Large intestine (tissue), 3 donors: ENCODE results near the gene POLR3F. TPM values are rescaled to one million over a fixed set of nuclear protein-coding genes. Genes with fewer than 3 reads are reported as not detected.

Experiments used
- DNase-seq, 2 donors: peaks; one replicate each; pipeline versions ENCODE4 v3.0.0 to v3.0.0-alpha.2; 2013
- H3K27ac ChIP-seq: one replicate; pipeline ENCODE4 v1.5.1; 2013; ENCODE audit warnings: low read length
- H3K27me3 ChIP-seq: 2 replicates; pipeline ENCODE4 v1.6.1; 2013; ENCODE audit warnings: low read length; ENCODE audit not compliant: control insufficient read depth, insufficient read depth
- H3K36me3 ChIP-seq: 2 replicates; pipeline ENCODE4 v1.6.1; 2013; ENCODE audit warnings: low read length; ENCODE audit not compliant: control insufficient read depth, insufficient read depth
- H3K4me1 ChIP-seq: one replicate; pipeline ENCODE4 v1.6.1; 2013; ENCODE audit warnings: low read length; ENCODE audit not compliant: control insufficient read depth, insufficient read depth
- H3K4me3 ChIP-seq: one replicate; pipeline ENCODE4 v1.5.1; 2013; ENCODE audit warnings: low read length
- H3K9me3 ChIP-seq: one replicate; pipeline ENCODE4 v1.6.1; 2013; ENCODE audit warnings: mild to moderate bottlenecking, low read depth, low read length, moderate library complexity; ENCODE audit not compliant: control insufficient read depth
- WGBS: methylation state at CpG from one replicate; pipeline ENCODE4 v1.1.5; 2013; ENCODE audit warnings: low lambda C conversion rate; ENCODE audit not compliant: insufficient coverage; 5-methylcytosine and 5-hydroxymethylcytosine counted together
- polyA plus RNA-seq: library from polyadenylated mRNA; unstranded; fragments of 120-200 nt; gene quantifications from one replicate; pipeline ENCODE4 v1.2.1, GENCODE V29; 2013

The POLR3F gene
- polyA plus RNA-seq, 1 donor: 10.6 TPM

DNA sequence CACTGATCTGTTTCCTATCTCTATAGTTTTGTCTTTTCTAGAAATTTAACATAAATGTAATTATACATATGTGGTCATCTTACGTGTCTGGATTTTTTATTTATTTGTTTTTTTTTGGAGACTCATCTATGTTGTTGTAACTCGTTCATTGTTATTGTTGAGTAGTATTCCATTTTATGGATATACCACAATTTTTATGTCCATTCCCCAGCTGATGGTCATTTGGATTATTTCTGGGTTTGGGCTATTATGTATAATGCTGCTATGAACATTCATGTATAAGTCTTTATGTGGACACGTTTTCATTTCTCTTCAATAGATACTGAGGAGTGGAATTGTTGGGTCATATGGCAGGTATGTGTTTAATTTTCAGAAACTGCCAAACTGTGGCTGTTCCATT, 10.6 kb upstream of the POLR3F start:
- no peaks in the 10 kb centered on the region for H3K36me3 ChIP-seq
- no peaks in the 10 kb centered on the region for H3K27me3 ChIP-seq
- H3K4me3 ChIP-seq: no peak overlapping the region
- H3K27ac ChIP-seq: no peak overlapping the region
- DNase-seq: no peak
- 93% methylated on average over 3 of the region's 3 CpGs for WGBS
- H3K9me3 ChIP-seq: no peaks in the 10 kb centered on the region
- no peaks in the 10 kb centered on the region for H3K4me1 ChIP-seq

DNA sequence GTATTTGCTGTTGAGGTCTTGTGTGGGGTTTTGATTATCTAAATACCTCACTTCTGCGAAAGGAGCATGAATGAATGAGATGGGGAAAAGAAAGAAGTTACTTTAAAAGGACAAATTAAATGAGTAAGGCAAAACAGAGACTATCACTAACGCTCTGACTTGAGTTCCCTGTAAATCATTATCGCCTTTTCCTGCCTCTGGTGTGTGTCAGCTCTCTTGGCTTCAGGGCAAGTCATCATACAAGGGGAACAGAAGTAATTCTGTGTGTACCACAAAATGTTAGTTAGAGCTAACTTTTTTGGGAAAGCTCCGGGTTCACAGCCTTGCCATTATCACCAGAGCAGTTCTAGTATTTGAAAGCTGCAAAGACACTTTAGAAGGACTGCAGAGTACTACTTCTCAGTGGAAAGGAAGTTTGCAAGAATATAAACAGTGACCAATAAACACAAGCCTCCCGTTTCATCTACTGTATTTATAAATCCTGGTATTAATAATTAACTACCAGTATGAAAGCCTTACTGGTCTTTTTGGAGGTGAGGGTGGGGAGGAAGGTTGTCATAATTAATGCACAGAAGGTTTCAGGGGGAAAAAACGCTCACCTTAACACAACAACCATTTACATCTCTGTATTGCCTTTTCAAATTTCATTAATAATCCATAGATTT, 1.5 kb upstream of the POLR3F start:
- H3K27me3 ChIP-seq: no peaks in the 10 kb centered on the region
- no peaks in the 10 kb centered on the region for H3K9me3 ChIP-seq
- no peak overlapping the region for H3K27ac ChIP-seq
- WGBS: 74% methylated on average over 2 of the region's 6 CpGs
- H3K36me3 ChIP-seq: peaks cover 12% of the 10 kb centered on the region
- no peak overlapping the region for H3K4me3 ChIP-seq
- no peaks in the 10 kb centered on the region for H3K4me1 ChIP-seq
- no peak for DNase-seq

DNA sequence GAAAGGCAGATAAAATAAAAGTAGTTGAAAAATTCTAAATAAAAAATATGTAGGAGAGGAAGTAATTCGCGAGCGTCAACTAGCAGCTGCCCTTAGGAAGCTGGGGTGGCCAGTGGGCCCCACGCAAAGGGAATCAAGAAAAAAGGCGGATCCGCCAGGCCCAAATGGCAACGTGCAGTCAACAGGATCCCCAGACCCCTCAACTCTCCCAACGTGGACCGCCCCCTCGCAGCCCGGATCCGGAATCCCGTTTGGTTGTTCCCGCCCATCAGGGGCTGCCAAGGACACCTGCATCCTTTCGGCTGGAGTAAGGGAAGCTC, 656 bp upstream of the POLR3F start:
- WGBS: no CpG with 5 or more reads among the region's 15 CpGs
- H3K9me3 ChIP-seq: no peaks in the 10 kb centered on the region
- no peak for DNase-seq
- H3K36me3 ChIP-seq: peaks cover 21% of the 10 kb centered on the region
- H3K27me3 ChIP-seq: no peaks in the 10 kb centered on the region
- H3K27ac ChIP-seq: peak overlapping the region; percentile 10
- H3K4me3 ChIP-seq: peak overlapping the region; percentile 91
- H3K4me1 ChIP-seq: no peaks in the 10 kb centered on the region

DNA sequence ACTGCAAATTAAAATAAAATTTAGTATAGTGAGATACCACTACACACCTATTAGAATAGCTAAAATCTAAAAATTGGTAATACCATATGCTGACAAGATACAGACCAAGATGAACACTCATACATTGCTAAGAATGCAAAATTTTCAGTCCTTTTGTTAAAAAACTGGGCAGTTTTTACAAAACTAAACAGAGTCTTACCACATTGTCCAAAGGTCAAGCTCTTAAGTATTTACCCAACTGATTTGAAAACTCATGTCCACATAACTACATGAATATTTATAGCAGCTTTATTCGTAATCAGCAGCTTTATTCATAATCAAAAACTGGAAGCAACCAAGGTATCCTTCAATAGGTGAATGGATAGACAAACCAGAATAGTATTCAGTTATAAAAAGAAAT, 10.0 kb downstream of the POLR3F start:
- Histone ChIP-seq H3K36me3 (peaks cover 38% of the 10 kb centered on the region), H3K27ac (no peak overlapping the region), H3K4me1 (no peaks in the 10 kb centered on the region), H3K9me3 (no peaks in the 10 kb centered on the region), H3K27me3 (no peaks in the 10 kb centered on the region), H3K4me3 (no peak overlapping the region)
- no peak for DNase-seq
- WGBS: no CpG with 5 or more reads among the region's 1 CpG

DNA sequence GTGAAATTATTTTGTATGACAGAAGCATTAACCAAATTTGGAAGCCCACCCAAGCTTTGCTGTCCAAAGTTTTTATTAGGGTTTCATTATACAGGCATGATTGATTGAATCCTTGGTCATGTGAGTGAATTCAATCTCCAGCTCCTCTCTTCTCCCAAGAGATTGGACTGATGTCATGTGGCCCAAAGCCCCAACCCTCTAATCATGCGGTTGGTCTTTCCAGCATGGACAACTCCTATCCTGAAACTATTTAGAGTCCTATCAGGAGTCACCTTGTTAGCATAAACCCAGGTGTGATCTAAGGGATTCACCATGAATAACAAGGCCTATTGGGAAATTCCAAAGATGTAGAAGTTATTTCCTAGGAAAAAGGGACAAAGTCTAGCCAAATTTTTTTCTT, 10.6 kb downstream of the POLR3F start:
- no peak overlapping the region for H3K4me3 ChIP-seq
- H3K27me3 ChIP-seq: no peaks in the 10 kb centered on the region
- peaks cover 44% of the 10 kb centered on the region for H3K36me3 ChIP-seq
- no peaks in the 10 kb centered on the region for H3K9me3 ChIP-seq
- H3K27ac ChIP-seq: no peak overlapping the region
- no peak for DNase-seq
- H3K4me1 ChIP-seq: no peaks in the 10 kb centered on the region
- WGBS: no CpG with 5 or more reads among the region's 1 CpG

DNA sequence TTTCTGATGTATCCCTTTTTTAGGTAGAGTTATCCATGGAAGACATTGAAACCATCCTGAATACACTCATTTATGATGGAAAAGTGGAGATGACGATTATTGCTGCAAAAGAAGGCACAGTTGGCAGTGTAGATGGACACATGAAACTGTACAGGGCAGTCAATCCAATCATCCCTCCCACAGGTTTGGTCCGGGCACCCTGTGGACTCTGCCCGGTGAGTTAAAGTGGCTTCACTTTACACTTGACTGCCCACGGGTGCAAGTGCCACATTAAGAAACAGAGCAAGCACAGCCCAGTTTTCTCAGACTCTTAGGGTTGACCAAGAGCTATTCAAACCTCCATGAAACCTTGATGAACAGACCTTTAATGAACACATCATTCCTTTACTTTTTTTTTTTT, 14.4 kb downstream of the POLR3F start:
- H3K27me3 ChIP-seq: no peaks in the 10 kb centered on the region
- no CpG with 5 or more reads among the region's 4 CpGs for WGBS
- peaks cover 39% of the 10 kb centered on the region for H3K36me3 ChIP-seq
- no peak overlapping the region for H3K27ac ChIP-seq
- H3K4me3 ChIP-seq: no peak overlapping the region
- H3K4me1 ChIP-seq: no peaks in the 10 kb centered on the region
- H3K9me3 ChIP-seq: no peaks in the 10 kb centered on the region
- no peak for DNase-seq

- 100% methylated on average over 1 of the region's 3 CpGs for WGBS
- no peaks in the 10 kb centered on the region for H3K9me3 ChIP-seq
- no peak for DNase-seq
- H3K27ac ChIP-seq: no peak overlapping the region
- no peak overlapping the region for H3K4me3 ChIP-seq
- no peaks in the 10 kb centered on the region for H3K4me1 ChIP-seq
- no peaks in the 10 kb centered on the region for H3K27me3 ChIP-seq
- peaks cover 54% of the 10 kb centered on the region for H3K36me3 ChIP-seq
These were observed 21.1 kb downstream of the POLR3F start for GRCh38 chr20:18488301-18488700.

DNA sequence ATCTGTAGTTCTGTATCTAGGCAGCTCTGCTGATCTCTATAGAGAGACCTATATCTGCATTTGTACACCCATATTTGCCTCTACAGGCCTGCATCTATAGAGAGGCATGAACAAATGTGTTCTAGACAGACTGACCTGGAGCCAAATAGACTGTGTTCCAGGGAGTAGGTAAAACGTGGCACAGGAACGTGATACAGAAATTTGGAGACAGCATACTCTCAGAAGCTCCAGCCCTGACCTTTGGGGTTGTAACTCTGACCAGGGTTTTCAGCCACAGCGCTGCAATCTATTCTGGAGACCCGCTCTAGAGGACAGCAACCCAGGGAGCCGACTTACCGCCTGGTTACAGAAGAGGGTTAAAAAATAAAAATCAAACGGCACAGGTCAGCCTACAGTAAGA, 28.9 kb downstream of the POLR3F start:
- no peaks in the 10 kb centered on the region for H3K27me3 ChIP-seq
- peak overlapping the region; percentile 78 for H3K4me3 ChIP-seq
- 0% methylated on average over 1 of the region's 7 CpGs for WGBS
- no peak overlapping the region for H3K27ac ChIP-seq
- H3K36me3 ChIP-seq: peaks cover 14% of the 10 kb centered on the region
- H3K9me3 ChIP-seq: no peaks in the 10 kb centered on the region
- H3K4me1 ChIP-seq: no peaks in the 10 kb centered on the region
- DNase-seq: peak; percentile 4

DNA sequence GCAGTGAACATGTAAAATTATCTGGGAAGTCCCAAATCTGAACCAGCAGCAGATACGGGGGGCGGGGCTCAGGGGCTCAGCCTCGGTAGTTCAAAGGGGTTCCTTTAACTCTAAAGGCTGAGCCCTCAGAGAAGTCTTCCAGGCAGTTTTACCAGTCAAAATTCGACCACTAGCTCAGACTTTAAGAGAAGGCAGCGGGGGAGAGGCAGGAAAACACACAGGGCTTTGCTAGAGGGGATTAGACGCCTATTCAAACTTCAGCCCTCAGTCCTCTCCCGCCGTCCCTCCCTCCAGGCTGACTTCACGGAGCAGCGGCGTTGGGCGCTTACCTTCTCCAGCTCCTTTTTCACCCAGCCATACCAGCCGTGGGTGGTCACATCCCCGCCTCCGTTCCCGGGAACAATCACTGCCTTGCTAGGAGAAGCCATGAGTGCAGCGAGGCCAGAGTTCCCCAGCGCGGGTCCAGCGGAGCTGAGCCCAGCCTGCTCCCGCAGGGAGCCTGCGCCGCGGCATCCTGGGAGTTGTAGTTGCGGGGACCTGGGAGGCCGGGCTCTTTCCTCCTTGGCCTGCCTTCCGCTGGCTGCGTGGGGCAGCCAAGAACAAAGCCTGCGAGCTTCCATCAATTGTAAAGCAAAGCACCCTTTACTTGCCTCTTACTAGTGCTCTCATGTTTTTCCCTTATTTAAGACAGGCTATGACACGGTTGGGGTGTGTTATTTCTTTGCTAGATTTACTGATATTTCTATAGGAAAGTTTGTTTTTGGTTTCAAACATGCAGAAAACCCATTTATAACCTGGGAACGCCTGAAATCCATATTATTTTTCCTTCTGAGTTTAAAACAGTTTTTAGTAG, 29.8 kb downstream of the POLR3F start, which contains the start of gene RBBP9:
Gene RBBP9, minus strand, starts transcription at position 486 of the 853 bp plus-strand sequence. Its CDS starts 58 bp downstream, at position 428.
- WGBS: 0% methylated on average over 5 of the region's 31 CpGs
- DNase-seq: peak; percentile 86 to 90
- peaks cover 12% of the 10 kb centered on the region for H3K36me3 ChIP-seq
- H3K27me3 ChIP-seq: no peaks in the 10 kb centered on the region
- peak within 1 kb of the TSS; percentile 78 for H3K4me3 ChIP-seq
- no peaks in the 10 kb centered on the region for H3K9me3 ChIP-seq
- peak within 1 kb of the TSS; percentile 43 for H3K27ac ChIP-seq
- no peaks in the 10 kb centered on the region for H3K4me1 ChIP-seq

GRCh38 chr20:18497603-18498002, 30.4 kb downstream of the POLR3F start:
- 100% methylated on average over 1 of the region's 3 CpGs for WGBS
- peaks cover 9% of the 10 kb centered on the region for H3K36me3 ChIP-seq
- no peak for DNase-seq
- H3K27ac ChIP-seq: no peak overlapping the region
- H3K9me3 ChIP-seq: no peaks in the 10 kb centered on the region
- no peaks in the 10 kb centered on the region for H3K27me3 ChIP-seq
- H3K4me1 ChIP-seq: no peaks in the 10 kb centered on the region
- no peak overlapping the region for H3K4me3 ChIP-seq
